HG03442 (cell line): ENCODE data around the gene LGALS7B.
"Not testable (repeated sequence)": the region's sequence is repeated elsewhere in the genome, so short reads cannot be mapped to it uniquely, and the experiment has no call there.

ENCODE experiments used
- ATAC-seq: cut with Tn5 transposase; IDR thresholded peaks from one replicate; pipeline ENCODE4 v1.9.1; 2021; ENCODE audit warnings: mild to moderate bottlenecking, moderate library complexity; ENCODE audit not compliant: unreplicated experiment

The LGALS7B gene

DNA sequence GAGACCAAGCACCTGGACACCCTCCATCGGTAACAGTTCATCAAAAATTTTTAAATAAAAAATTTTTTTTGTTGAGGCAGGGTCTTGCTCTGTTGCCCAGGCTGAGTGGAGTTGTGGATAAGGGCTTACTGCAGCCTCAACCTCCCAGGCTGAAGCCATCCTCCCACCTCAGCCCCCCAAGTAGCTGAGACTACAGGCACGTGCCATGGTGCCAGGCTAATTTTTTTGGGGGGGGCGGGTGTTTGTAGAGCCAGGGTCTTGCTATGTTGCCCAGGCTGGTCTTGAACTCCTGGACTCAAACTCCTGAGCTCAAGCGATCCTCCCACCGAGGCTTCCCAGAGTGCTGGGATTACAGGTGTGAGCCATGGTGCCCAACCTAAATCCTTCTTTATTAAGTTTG, 4.7 kb downstream of the LGALS7B start:
- ATAC-seq: no peak

DNA sequence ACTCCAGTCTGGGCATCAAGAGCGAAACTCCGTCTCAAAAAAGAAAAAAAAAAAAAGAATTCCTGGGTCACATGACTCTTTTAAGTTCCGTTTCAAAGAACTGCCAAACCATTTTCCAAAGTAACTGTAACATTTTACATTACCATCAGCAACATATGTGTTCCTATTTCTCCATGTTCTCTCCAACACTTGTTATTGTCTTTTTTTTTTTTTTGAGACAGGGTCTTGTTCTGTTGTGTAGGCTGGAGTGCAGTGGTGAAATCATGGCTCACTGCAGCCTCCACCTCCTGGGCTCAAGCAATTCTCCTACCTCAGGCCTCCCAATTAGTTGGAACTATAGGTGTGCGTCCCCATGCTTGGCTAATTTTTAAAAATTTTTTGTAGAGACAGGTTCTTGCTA, 6.5 kb downstream of the LGALS7B start:
- ATAC-seq: no peak

DNA sequence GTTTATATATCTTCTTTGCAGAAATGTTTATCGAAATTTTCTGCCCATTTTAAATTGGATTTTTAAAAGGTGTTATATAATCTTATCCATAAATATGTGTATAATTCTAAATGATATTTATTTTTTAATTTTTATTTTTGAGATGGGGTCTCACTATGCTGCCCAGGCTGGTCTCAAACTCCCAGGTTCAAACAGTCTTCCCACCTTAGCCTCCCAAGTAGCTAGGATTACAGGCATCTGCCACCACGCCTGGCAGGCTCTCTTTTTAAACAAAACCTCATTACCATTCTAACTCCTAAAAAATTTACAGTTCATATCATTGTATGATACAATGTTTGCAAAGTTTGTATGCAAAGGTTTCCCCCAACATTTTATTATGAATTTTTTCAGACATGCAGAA, 7.2 kb downstream of the LGALS7B start:
- ATAC-seq: no peak

DNA sequence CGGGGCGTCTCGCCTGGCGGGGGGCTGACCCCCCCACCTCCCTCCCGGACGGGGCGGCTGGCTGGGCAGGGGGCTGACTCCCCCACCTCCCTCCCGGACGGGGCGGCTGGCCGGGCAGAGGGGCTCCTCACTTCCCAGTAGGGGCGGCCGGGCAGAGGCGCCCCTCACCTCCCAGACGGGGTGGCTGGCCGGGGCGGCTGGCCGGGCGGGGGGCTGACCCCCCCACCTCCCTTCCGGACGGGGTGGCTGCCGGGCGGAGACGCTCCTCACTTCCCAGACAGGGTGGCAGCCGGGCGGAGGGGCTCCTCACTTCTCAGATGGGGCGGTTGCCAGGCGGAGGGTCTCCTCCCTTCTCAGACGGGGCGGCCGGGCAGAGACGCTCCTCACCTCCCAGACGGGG, 8.8 kb downstream of the LGALS7B start:
- ATAC-seq: not testable (repeated sequence)

DNA sequence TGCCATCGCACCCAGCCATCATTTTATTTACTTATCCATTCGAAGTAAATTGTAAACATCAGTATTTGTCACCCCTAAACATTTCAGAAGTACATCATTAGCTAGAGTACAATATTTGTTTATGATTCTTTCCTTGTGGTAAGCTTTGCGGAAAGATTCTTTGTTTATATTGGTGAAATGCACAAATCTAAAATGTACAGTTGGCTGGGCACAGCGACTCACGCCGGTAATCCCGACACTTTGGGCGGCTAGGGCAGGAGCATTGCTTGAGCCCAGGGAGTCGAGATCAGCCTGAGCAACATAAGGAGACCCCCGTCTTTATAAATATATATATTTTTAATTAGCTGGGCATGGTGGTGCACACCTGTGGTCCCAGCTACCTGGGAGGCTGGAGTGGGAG, 10.1 kb downstream of the LGALS7B start:
- ATAC-seq: no peak

DNA sequence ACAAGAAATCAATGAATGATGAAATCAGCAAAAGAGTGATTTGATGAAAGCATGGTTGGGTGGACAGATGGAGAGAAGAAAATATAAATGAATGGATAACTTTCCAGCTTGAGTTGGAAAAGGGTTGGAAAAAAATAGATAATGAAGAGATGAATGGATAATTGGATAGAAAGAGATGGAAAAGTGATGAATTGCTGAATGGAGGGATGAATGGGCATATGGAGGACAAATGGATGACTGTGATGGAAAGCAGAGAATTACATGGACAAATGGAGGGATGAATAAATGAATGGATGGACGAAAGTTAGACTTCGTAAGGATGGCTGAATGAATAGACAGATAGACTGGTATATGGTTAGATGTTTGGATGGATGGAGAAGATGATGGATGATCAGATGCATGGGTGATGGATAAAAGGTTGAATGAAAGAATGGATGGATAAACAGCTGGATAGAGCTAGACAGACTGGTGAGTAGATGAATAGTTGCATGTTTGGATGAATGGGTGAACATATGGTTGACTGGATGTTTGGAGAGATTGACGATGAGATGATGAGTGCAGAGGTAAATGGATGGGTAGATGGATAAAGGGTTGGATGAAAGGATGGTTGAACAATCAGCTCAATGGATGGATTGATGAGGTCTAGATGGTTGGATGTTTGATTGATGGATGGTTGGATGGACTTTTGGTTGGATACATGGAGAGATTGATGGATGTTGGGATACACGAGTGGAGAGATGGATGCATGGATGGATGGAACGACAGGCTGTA, 11.8 kb downstream of the LGALS7B start:
- ATAC-seq: no peak

DNA sequence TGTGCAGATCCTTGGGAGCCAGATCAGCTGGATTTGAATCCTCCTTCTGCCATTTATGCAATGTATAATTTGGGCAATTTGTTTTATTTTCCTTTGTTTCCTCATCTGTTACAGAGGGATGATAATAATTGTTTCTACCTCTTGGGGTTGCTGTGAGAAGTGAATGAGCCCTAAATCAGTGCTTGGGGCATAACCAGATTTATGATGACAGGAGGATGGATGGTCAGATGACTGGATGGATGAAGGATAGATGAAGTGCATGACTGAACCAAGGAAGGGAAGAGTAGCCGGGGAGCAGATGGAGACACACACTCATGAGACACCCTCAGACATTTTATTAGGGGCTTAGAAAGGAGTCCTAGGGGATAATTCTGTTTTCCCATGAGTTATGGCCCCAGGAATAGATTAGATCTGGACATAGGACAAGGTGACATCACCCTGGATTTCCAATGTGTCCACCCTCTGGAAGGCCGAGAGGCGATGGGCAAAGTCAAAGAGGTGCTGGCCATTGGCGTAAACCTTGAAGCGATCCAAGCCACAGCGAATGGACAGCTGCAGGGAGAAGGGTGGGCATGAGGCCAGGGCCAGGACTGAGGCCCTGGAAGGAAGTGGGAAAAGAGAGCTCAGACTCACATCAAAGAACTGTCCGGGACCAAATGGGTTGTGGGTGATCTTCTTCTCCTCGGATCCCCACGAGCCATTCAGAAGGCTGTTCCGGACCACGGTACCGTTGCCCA, 12.5 kb downstream of the LGALS7B start:
- ATAC-seq: no peak

DNA sequence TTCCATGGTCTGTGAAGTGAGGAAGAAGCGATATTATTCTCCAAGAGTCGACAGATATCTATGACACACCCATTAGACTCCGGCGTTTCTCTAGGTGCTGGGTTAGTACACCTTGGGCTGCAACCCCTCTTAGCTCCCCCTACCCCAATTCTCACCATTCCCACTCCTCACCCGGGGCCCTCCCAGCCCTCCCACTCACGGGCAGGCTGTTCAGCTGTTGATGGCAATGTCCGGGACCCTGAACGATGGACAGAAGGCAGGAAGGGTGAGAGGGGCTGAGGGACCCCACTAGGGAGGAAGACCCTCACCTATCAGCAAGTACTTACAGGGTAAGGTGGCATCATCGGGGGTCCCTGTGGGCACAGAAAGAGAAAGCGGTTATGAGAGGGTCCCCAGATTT, 14.5 kb downstream of the LGALS7B start:
- ATAC-seq: no peak

DNA sequence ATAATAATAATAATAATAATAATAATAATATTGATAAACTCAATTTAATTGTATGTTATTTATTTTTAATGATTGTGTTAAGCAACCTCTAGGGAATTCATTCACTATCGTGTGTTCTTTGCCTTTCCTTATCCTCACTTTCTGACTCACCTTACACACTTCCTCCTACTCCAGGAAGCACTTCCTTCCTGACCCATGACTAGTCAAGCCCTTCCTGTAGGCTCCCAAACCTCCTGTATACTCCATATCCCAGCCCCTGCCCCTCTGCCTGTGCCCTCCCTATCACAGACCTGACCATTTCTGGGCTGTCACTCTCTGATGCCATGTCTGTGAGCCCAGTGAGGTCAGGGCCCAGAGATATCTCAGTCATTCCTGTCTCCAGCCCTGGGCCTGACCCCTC, 16.2 kb downstream of the LGALS7B start:
- no peak for ATAC-seq

DNA sequence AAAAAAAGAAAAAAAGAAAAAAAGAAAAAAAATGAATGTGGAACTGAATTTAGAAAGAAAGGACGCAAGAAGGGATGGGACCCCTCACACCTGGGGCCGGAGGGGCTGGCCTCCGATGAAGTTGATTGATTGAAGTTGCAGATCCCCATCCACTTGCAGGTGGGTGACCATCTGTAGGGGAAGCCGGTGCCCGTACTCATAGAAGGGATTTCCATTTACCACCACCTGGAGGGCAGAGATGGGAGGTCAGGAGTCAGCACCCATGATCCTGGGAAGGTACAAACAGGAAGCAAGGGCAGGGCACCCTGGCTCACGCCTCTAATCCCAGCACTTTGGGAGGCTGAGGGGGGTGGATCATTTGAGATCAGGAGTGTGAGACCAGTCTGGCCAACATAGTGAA, 17.4 kb downstream of the LGALS7B start:
- ATAC-seq: no peak

DNA sequence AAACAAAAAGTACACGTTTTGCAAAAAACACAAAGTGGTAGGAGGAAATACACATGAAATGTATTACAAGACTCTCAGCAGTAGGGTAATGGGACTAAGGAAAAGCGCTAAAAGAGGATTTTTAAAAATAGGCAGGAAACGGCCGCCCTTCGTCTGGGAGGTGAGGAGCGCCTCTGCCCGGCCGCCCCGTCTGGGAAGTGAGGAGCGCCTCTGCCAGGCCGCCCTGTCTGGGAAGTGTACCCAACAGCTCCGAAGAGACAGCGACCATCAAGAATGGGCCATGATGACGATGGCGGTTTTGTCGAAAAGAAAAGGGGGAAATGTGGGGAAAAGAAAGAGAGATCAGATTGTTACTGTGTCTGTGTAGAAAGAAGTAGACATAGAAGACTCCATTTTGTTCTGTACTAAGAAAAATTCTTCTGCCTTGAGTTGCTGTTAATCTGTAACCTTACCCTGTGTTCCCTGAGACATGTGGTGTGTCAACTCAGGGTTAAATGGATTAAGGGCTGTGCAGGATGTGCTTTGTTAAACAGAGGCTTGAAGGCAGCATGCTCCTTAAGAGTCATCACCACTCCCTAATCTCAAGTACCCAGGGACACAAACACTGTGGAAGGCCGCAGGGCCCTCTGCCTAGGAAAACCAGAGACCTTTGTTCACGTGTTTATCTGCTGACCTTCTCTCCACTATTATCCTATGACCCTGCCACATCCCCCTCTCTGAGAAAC, 18.5 kb downstream of the LGALS7B start:
- ATAC-seq: not testable (repeated sequence)

DNA sequence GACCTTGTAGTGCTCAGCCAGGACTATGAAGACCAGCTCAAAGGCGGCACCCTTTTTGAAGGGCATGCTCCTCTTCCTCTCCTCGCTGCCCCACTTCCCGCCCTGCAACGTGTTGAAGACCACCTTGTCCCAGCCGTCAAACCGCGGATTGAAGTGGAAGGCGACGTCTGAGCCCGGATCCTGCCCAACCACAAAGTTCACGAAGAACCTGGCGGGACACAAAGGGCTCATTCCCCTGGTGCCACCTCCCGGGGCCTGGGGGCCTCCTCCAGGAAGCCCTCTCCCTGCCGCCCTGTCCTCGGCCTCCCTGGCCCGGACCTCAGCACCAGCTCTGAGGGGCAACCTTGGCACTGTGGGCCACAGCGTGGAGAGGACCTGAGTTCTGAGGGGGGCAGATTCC, 19.7 kb downstream of the LGALS7B start:
- no peak for ATAC-seq

DNA sequence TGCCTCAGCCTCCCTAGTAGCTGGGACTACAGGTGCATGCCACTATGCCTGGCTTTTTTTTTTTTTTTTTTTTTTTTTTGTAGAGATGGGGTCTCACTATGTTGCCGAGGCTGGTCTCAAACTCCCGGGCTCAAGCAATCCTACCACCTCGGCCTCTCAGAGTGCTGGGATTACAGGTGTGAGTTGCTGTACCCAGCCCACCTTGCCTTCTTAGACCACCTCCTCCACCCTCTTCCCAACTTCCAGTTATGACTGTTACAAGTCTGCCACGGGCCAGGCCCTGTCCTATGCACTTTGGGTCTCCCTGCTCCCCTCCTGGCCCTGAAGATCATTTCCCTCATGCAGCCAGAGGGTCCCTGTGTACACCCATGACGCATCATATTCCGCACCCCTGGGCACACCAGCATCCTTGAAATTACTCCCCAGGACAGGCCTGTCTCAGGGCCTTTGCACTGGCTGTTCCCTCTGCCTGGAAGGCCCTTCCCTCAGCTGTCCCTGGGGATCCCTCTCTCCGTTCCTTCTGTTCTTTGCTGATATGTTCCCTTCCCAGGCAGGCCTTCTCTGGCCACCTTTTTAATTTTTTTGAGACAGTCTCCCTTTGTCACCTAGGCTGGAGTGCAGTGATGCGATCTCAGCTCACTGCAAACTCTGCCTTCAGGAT, 20.7 kb downstream of the LGALS7B start:
- ATAC-seq: no peak

DNA sequence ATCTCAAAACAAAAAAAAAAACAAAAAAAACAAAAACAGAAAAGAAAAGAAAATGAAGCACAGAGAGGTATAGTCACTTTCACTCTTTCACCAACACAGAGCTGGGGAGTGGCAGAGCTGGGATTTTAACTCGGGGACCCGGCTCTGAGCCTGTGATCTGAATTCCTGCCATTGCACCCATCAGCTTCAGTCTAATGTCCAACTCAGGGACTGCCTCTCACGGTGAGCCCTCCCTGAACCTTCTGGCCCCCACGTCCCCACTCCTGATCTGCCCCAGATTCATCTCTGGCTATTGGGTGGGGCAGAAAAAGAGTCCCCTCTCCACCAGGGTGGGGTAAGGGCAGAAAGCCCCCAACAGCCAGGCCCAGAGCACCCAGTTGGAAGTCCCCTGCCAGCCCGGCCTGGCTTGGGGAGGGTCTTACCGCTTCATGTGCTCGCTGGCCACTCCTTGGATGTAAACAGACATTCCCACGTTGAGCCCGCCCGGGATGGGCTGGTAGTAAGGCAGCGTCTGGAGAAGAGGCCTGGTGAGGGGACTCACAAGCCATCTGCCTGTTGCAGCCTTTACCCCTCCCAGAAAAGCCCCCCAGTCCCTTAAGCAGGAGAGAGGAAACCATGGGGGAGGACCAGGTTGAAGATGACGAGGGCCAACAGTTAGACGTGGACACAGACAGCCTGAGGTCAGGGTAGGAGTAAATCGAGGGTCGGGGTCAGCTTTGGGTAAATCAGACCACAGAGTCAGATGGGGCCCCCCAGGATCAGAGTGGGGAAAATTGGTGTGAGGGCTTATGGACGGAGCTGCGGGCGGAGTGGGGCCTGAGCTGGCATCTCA, 23.2 kb downstream of the LGALS7B start:
- no peak for ATAC-seq

DNA sequence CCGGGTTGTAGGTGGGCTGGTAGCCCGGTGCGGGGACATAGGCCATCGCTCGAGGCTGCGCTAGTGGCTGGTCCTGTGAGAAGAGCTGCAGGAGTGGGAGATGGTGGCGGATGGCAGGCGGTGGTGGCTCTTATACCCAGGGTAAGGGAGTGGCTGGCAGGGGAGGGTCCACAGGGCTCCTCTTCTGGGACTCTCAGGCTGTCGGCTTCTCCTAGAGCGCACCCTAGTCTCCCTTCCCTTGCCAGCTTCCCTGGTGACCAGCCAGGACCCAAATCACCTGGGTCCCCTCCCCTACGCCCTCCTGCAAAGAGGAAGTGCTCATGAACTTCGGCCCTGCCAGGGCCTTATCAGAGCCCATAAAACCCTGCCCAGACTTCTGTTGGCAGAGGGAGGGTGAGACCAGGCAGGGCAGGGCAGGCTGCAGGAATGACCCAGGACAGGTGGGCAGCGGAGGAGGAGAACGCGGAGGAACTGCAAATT, 23.9 kb downstream of the LGALS7B start, which contains the start of gene LGALS4:
LGALS4 (minus strand) TSS at position 105 of the 480 bp plus-strand sequence; CDS start at position 46, 59 bp downstream.
- no peak for ATAC-seq

DNA sequence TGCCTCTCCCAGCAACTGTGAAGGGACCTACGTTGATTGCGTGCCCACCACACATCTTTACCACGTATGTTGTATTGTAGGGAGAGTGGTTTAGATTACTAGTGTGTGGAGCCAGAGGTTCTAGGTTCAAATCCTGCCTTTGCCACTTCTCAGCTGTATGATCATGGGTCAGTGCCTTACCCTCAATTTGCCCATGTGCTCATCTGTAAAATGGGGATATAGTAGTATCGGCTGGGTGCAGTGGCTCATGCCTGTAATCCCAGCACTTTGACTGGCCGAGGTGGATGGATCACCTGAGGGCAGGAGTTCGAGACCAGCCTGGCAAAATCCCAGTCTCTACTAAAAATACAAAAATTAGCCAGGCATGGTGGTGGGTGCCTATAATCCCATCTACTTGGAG, 24.3 kb downstream of the LGALS7B start:
- ATAC-seq: no peak

DNA sequence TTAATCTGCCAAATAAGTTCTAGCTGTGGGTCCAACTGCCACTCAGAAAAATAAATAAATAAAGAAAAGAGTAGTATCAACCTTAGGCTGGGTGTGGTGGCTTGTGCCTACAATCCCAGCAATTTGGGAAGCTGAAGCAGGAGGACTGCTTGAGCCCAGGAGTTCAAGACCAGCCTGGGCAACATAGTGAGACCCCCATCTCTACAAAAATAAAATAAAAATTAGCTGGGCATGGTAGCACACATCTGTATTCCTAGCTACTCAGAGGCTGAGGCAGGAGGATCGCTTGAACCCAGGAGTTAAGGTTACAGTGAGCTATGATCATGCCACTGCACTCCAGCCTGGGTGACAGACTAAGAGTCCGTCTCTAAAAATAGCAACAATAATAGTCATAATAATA, 24.9 kb downstream of the LGALS7B start:
- ATAC-seq: not testable (repeated sequence)

DNA sequence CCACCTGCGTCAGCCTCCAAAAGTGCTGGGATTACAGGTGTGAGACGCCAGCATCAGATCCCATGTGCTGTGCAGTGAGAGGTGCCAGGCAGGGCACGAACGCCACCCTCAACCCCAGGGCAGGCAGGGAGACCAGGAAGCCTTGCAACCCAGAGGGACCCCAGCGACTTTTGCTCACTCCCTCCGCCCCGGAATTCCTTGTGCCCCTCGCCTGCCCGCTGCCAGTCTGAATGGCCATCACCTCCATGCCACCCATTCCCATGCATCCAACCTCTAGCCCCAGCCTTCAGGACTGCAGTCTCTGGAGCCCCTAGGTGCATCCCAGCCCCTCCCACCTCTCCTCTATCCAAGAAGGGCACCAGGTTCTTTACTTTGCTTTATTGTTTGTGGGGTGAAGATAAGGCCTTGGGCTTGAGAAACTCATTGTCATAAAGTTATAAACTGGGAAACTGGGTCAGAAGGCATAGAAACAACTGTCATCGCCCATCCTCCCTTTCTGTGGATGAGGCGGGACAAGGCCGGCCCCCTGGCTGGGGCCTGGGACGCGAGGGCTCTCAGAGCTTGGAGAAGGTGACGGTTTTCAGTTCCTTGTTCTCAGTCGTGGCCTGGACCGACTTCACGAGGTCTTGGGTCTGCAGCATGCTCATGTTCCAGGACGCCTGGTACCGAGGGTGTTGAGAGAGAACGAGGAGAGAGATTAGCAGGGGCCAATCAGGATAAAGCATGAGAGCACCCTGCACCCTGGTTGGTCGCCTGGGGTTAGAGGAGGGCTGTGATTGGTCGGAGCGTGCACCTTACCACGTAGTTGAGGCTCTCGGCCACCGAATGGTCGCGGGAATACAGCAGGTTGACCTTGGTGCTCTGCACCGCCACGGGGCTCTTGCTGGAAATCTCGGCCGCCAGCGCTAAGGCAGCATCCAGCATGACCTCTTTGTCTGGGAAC, 26.3 kb downstream of the LGALS7B start:
- ATAC-seq: no peak

DNA sequence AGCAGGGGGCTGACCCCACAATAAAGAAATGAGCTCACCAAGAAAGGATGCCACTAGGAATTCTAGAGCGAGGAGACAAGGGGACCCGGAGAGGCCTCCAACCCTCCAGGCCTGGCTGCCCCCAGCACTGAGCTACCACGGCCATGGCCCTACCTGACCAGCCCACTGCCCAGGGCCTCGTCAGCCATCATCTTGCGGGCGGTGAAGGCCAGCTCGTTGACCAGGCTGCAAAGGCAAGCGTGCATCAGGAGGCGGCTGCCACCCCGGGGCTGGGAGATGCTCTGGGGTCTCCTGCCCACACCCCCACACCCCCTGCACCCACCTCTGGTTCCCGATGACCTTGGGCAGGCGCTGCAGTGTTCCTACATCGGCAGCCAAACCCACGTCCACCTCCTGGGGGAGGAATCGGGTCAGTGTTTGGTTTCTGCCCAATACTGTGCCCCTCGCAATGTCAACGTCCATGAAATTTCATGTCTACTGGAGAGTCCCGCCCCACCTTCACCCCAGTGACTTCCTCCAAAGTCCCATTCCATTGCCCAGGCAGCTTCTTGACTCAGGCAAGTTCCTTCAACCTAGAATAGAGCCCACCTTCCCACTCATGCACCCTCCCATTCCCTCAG, 27.2 kb downstream of the LGALS7B start:
- ATAC-seq: no peak
